ENCODE measurements around the gene LCAT.

GRCh38 chr16:67977005-67977404, 33.1 kb upstream of the LCAT start:
- no peak for TF ChIP-seq EZH2phosphoT487 (IDR thresholded peaks at IDR 0.05; ENCODE audit: insufficient read depth, low read depth)
- TF ChIP-seq EZH2 (IDR thresholded peaks at IDR 0.05; ENCODE audit: insufficient read depth, poor library complexity, severe bottlenecking), result no peak
